HG02840 (cell line): ENCODE results near the gene EPHB1.
A peak's percentile ranks its signal among the peaks of the same experiment; 100 is the strongest.
"Not testable (repeated sequence)": the region's sequence is repeated elsewhere in the genome, so short reads cannot be mapped to it uniquely, and the experiment has no call there.

Source experiments
- ATAC-seq: cut with Tn5 transposase; IDR thresholded peaks from one replicate; pipeline ENCODE4 v1.9.1; 2021; ENCODE audit warnings: mild to moderate bottlenecking, moderate library complexity, moderate number of reproducible peaks; ENCODE audit not compliant: unreplicated experiment, low FRiP score

Gene EPHB1

DNA sequence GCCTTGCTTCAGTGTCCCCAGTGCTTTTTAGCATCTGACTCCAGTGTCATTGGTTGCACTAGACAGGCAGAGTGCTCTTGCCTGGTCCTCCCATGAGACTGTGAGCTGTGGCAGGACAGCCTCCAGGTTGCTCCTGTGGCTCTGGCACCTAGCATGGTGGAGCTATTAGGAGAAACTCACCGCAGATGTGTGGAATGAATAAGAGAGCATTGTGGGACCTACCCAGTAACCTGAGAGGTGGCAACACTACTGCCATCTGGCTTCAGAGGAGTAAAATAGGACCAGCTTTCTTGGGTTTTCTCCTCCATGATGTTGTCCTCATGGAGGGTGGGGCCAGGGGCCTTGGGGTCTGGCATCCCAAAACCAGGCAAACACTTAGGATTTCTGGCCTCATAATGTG lies 183.6 kb downstream of the EPHB1 start:
- no peak for ATAC-seq

DNA sequence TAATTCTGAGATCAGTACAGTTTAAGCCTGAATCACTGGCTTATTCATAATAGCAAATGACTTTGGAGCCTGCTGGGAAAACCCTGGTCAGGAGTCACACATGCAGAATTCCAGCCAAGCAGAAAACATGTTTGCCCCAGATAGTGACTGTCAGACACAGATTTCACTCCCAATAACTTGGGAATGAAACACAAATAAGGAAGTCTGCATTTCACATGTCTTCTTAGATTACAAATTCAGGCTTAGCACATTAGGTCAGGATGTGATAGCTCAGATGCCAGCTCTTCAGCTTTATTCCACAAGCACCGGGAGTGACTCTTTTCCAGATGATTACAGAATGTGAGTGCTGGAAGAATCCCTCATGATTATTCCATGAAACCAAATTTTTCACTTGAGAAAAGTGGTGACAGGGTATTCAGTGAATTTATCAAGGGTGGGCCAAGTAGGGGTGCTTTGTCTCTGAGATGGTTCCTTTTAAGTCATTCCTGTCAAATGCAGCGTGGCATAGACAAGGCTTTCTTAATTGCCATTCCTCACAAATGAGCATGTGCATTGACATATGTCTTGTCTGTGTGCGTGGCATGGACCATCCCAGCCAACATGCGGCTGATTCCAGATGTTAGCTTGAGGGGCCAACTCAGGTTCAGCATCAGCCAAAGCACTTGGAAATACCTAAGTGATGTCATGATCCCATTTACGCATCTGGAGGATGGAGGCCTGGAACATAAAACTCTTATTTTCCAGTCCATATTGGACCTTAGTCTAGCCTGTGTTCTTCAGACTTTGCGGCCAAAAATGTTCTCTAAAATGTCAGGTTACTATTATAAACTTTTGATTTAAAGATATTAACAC lies 191.0 kb downstream of the EPHB1 start:
- ATAC-seq = no peak

DNA sequence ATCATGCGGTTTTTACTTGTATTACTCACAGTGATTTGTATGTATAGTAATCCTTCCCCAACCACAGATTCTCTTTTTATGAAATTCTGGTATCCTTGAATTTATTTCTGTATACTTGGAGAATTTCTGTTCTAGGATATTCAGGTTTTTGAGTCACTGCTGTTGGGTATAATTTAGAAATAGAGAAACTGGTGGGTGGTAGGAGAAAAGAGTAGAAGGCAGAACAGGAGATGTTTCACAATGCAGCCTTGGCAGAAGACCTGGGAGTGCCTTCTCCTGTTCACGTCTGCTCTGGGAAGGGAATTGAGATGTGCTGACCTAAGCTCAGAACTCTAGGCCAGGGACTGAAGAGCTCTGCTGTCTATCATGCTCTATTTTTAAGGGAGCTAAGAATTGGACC lies 193.6 kb downstream of the EPHB1 start:
- no peak for ATAC-seq

DNA sequence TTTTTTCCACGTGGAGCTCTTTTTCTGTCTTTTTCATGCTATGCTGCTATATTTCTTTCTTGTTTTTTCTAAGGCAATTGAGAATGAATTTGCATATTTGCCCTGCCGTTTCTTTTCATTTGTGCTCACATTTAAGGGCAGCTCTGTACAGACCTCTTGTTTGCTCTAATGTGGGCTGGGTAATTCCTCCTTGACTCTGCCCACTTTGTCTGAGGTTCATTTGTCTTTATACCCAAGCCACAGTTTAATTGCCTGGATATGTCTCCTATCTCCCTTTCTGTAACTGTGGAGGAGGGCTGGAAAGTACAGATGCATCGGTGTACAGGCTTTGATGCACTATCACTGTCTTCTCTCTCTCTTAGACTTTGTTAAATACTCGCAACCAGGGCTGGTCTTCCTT lies 195.9 kb downstream of the EPHB1 start:
- no peak for ATAC-seq

DNA sequence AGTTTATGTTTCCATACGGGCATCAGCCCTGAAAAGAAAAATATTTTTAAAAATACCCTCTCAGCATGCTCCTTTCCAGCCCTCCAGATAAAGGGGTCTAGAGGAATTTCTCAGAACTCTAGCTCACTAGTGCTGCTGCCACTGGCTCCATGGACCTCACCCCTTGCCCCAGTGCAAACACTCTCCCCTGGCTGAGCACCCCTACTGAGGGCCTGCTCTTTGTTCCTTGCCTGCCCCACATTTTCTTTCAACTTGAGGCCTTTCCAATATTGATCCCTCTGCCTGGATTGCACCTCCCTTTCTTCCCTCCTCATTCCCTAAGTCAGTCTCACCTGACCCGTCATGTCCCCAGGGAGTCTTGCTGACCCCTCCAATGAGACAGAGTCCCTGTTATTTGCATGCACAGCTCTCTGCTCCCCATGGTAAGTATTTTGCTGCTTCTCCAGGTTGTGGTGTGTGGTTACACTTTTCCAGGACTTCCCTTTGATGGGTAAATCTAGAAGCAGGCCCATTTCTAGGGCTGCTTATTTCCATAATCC lies 196.5 kb downstream of the EPHB1 start:
- no peak for ATAC-seq

DNA sequence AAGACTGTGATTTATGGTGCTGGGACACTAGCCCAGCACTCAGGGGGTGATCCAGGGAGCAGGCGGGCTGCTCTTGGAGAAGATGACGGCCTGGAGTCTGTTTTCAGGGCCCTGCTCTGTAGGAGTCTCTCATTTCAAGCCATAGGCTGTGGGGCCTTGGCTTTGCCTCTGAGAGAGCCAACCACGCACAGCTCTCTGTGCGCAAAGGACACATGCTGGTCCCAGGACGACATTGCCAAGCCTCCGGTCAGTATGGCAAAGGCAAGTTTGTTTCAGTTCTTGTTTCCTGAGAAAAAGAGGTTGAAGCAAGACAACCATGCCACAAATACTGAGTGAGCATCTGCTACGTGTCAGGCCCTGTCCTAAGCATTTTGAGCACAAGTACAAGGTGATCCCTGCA lies 197.1 kb downstream of the EPHB1 start:
- no peak for ATAC-seq

DNA sequence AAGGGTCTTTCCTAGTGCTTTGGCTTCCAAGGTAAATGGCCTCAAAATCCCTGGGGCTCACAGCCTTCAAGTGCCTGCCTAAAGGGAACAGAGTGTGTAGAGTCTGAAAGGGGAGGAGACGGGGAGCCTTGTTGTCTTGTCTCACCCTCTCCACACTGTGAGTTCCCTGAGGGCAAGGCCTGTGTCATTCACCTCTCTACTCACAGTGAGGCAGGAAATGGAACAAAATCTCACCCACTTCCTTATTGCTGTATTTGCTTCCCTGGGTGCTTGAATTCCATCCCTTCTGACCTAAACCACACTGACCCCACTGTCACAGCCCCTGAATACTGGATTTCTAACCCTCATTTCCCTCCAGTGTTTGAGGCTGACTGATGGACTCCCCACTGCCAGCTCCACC lies 197.5 kb downstream of the EPHB1 start:
- peak; percentile 53 for ATAC-seq

DNA sequence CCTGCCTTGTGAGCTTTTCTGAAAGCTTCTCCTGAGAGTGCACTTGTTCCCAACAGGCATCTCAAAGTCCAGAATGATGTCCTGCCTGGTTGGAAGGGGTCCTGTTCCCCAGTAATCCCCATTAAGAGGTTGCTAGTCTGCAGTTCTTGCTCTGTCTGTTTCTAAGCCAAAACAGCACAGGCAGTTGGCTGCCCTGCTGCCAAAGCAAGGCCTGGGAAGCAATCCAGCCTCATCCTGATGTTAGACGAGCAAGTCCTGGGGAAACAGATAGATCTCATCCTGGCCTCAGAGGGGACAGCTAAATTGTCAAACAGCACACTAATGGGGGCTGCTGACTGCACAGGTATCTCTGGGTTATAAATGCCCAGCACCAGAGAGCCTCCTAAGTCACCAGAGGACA lies 198.0 kb downstream of the EPHB1 start:
- ATAC-seq = no peak

DNA sequence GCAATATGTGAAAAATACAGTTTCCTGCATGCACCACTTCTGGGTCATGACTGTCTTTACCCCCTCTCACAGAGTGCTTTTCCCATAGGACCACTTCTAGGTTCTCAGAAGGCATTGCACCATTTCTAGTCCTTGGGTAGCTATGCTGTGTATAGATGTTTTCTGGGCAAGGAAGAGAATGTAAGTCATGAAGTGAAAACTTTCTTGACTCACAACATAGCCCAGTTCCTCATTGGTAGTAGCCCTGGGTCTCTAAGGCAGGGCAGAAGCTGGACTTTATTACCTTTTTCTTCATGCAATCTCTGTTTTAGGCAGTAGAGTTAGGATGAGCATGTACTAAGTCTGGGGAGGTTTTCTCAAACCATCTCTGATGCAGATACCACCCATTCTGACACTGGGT lies 203.1 kb downstream of the EPHB1 start:
- ATAC-seq = no peak

DNA sequence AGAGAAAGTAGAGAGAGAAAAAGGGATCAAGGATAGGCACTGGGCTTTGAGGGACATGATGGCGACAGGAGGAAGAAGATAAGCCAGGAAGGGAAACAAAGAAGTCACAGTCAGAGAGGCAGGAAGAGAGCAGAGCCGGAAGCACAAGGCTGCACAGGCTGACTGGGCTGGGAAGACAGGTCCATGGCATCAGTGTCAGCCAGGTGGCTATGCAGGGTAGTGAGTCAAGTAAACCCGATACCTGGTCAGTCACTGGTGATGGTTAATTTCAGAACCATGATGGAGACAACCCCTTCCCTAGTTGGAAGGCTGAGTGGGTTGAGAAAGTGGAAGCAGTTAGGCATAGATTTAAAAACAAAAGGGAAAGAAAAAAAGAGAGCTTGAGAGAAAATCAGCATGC lies 203.8 kb downstream of the EPHB1 start:
- ATAC-seq = no peak

DNA sequence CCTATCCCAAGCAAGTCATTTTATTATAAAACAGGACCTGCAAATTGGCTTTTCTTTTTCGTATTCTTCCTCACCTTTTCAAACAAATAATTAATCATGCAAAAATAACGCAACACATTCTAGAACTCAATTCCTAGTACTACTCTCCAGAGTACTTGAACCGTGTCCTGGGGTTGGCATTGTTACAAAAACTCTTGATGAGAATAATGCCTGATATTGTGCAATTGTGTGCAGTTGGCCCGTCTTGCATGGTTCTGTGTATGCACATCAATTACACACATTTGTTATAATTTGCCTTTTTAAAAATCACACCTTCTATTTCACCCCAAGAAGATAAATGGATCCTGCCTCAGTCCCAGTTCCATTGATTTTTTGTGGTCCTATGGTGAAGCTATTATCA lies 205.4 kb downstream of the EPHB1 start:
- ATAC-seq = no peak

DNA sequence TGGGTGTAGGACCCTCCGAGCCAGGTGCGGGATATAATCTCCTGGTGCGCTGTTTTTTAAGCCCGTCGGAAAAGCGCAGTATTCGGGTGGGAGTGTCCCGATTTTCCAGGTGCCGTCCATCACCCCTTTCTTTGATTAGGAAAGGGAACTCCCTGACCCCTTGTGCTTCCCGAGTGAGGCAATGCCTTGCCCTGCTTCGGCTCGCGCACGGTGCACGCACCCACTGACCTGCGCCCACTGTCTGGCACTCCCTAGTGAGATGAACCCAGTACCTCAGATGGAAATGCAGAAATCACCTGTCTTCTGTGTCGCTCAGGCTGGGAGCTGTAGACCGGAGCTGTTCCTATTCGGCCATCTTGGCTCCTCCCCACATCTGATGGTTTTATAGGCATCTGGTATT lies 210.6 kb downstream of the EPHB1 start:
- ATAC-seq = not testable (repeated sequence)

DNA sequence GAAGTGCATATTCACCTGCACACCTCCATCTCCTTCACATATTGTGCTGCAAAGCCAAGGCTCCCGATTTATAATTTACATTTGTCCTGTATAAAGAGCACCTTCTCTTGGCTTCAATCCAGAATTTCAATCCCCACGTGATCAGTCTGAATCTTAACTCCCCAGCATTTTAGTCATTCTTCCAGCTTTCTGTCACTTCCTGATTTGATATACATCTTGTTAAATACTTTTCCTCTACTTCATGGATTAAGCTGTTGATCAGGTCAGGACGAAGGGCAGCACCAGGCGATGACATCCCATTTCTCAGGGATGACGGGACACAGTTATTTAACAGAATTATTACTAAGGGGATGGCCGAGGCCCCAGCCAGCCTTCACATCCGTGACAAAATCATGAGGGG lies 212.5 kb downstream of the EPHB1 start:
- ATAC-seq = no peak

DNA sequence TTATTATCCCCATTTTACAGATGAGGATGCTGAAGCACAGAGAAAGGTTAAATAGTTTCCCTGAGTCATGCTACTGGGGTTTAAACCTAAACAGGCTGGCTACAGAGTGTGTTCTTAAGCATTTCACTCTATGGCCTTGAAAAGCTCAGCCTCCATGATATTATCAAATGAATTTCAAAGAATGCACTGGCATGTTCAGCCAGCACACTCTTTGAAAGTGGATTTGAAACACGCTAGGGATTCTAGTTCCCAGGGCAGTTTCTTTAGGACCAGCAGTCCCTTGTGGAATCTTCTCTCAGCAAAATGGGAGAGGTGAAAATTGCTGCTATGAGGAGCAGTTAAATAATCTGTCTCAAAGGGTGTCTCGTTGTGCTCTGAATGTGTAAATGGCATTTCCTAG lies 213.3 kb downstream of the EPHB1 start:
- no peak for ATAC-seq

DNA sequence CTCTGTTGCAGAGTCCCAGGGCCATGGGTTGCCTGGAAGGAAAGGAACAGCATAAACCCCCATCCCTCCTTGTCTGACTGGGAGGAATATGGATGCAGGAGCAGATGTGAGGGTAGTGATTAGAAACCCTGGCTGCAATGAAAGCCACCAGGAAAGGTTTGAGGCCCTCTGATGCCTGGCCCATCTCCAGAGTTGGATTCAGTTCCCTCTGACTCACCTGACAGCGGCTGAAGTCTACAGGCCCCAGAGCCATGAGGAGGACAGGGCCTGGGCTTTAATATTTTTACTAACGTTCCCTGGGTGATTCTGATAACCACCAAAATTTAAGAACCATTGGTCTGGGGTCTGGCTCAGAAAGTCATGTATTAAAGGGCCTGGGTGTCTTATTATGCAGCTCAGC lies 214.0 kb downstream of the EPHB1 start:
- no peak for ATAC-seq

DNA sequence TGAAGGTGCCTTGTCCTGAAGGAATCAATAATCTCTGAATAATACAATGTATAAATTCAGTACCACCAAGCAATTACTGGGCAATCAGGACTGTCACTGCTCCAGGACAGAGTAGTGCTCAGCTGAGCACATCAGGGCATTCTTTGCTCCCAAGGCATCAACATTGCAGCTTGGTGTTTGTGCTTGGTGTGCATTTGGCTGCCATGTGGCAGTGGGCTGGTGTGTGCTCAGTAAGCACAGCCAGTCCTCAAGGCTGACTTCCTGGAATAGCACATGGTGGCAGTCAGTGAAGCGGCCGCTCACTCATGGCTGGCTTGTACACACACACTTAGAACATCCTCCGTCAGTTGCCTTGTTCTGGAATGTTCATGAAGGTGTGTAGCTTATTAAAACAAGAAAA lies 217.0 kb downstream of the EPHB1 start:
- no peak for ATAC-seq

DNA sequence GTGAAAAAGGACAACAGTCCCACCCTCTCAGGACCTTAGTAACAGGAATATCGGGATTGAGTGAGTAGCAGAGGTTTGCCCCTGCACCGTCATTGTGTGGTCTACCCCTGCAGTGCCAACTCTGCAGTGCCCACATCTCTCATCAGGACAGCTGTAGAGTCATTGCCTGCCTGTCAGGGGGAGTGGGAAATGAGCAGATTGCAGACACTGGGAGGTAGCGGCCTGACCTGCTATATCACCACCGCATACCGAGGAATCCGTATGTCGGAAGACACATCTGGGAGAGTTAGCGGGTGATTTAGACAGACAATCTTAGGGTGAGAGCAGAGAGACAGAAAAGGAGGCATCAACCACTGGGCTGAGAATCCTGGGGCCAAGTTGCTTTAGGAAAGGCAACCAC lies 218.1 kb downstream of the EPHB1 start:
- ATAC-seq = no peak

DNA sequence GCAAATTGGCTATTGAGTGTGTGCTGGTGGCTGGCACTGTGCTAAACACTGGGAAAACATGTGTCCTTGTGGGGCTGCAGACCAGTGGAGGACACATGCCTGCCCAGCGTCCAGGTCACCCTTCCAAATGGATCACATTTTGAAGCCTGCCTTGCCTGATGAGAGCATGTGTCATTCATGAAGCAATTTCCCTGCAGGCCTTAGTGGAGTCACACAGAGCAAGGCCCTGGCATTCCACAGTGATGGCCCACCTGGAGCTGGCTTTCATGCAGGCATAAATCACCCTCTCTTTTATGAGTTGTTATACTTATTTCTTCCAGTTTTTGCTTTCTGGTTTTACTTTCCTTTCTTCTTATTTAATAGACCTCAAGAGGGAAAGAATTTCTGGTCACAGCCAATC lies 219.5 kb downstream of the EPHB1 start:
- ATAC-seq = no peak

DNA sequence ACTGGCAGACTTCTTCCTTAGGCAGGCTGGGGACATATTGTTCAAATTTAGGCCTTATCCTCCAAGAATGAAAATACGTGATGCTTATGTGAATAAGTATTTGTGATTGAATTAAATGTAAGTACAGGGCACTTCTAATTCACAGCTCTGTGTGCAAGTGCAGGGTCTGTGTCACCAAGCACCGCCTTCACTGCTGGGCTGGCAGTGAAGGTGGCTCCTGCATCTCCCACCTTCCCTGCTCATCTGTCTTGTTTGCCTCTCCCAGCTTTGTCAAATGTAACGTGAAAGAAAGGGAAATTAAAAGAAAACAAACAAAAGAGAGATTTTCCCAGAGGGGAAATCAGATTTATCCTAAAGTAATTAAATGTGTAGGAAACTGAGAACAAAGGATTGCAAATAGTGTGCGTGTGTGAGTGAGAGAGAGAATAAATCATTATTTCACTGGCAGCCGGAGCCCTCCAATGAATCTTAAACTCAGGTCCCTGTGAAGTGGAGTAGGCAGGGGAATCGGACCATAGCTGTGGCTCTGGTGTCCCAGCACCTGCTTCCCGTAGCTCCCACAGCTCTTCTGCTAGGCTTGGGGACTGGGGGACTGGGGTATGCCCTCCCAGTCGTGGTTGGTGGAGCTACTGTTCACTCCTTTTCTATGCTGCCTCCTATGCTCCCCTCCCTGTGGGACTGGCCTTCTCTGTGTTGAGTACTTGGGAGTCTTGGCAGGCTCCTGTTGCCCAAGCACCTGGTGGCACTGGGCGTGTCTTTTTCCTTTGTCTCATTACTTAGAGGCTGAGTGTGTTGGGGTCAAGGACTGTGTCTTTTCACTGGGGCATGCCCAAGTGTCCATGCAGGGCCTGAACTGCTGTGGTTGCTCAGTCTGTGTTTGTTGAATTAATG lies 222.2 kb downstream of the EPHB1 start:
- ATAC-seq = no peak

DNA sequence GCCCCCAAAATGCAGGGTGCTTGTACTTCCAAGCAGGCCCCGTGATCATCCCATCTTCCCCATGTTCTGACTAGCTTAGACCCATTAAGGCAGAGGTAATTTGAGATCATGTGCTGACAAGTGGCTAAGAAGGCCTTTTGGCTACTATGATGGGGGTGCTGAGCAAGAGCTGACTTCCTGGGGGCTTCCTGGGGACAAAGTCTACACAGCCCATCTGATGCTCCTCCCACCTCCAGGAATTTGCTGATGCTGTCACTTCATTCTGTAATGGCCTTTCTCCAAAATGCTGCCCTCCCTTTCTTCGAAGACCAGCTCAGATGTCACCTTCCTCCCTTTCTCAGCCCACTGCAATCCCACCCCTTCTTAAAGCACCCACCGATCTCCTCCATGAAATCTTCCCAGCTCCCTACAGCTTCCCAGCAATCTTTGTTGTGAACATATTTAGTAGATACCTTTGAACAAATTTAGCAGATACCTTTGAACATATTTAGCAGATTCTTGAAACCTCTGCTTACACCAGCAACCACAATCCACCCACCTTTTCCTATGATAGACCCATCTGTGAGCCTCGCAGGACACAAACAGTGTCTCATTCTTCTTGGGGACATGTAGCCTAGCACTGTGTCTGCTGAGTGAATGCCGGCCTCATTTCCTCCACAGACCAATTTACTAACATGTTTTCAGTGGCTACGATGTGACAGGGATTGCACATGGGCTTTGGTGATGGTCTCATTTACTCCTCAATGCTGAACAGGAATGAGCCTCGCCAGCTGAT lies 223.3 kb downstream of the EPHB1 start:
- ATAC-seq = no peak

DNA sequence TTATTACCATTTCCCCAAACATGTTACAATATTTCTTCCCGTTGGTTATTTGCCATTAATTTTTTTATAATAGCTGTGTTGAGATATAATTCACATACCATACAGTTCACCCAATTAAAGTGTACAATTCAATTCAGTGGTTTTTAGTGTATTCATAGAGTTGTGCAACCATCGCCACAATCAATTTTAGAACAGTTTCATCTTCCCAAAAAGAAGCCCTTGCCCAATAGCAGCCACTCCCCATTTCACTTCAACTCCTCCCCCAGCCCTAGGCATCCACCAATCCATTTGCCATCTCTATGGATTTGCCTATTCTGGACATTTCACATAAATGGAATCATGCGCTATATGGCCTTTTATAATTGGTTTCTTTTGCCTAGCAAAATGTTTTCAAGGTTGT lies 225.1 kb downstream of the EPHB1 start:
- no peak for ATAC-seq
